T-helper 2 cell (primary cell): ENCODE data around the gene SRGAP3.

ENCODE experiments used
- DNase-seq, 5 experiments: peaks; one replicate each; pipeline versions ENCODE4 v3.0.0 to v3.0.0-alpha.2; 2012 to 2022

SRGAP3 gene

GRCh38 chr3:9198899-9199335 is 50.5 kb downstream of the SRGAP3 start:
- DNase-seq, result no peak

- no peak for DNase-seq
Observed at GRCh38 chr3:9198261-9198660, 51.2 kb downstream of the SRGAP3 start.

- no peak for DNase-seq
Observed at GRCh38 chr3:9196020-9196419, 53.4 kb downstream of the SRGAP3 start.

- DNase-seq, result no peak
Observed at GRCh38 chr3:9195390-9195789, 54.1 kb downstream of the SRGAP3 start.

- DNase-seq, result no peak
Observed at GRCh38 chr3:9194509-9195184, 54.8 kb downstream of the SRGAP3 start.

DNA sequence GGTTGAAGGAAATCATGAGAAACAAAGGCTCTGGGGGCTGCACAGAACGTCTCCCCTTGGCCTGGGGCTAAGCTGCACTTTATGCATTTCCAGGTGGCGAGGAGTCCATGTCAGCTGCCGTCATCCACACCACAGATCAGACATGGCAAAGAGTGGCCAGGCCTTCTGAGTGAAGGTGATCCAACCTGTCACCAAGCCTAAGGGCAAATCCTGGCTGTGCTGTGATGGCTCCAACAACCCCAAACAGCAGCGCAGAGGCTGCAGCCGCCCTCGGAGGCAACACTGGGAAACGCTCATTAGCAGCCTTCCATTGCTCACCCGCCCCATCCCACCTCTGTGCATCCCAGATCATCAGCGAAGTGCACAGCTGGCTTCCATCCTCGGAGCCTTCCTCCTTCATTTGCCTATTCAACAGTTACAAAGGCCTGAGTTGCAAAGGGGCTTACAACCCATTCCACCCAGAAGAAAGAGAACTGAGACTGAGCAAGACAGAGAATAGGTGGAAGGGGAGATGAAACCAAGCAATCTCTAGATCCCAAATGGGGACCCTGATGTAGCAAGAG is 55.7 kb downstream of the SRGAP3 start:
- DNase-seq, result no peak

DNA sequence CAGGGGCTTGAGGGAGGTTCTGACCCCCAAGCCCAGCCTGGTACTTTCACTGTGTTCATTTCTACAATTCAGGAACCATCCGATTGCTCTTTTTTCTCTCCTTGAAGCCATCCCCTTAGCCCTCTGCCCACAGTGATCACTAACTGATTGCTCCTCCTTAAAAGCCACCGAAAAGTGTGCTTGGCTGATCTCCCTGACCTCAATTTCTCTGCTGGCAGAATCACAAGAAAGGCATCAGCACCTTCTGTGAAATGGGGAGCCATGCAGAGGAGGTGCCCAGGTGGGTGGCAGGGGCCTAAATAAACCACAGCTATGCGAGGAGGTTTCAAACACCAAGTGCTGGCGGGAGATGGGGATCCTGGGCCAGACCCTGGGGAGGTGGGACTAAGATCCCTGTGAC is 56.2 kb downstream of the SRGAP3 start:
- no peak for DNase-seq

- DNase-seq, result no peak
Observed at GRCh38 chr3:9192248-9193025, 57.0 kb downstream of the SRGAP3 start.

- no peak for DNase-seq
Observed at GRCh38 chr3:9190276-9190675, 59.2 kb downstream of the SRGAP3 start.

DNA sequence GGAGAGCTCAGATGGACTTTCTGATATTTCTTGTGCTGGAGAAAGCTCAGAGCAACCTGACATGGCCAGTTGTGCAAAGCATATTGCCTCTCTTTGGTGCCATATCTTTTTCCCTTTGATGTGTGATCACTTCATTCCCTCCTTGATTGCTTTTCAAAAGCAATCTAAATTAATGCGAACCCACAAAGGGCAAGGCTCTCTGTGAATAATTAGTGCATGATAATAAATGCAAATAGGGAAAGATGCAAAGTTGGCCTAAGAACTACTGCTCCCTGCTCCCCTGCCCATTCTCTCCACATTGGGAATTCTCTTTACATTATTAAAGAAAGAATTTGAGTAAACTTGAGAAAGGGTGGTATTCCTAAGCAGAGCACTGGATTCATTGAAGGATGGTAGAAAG is 60.9 kb downstream of the SRGAP3 start:
- DNase-seq, result no peak

DNA sequence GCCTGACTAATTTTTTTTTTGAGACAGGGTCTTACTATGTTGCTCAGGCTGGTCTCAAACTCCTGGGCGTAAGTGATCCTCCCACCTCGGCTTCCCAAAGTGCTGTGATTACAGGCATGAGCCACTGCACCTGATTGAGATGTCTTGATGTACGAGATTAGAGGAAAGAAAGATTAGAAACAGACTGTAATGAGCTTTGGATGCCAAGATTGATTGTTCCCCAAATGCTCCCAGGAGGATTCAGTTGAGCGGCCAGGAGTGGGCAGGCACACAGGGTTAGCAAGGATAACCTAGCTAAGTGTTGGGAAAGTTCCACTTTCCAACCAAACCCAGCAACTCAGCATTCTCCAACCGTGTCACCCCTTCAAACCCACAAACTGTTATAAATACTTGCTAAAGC is 63.7 kb downstream of the SRGAP3 start:
- no peak for DNase-seq

- DNase-seq, result no peak
Observed at GRCh38 chr3:9185046-9185445, 64.4 kb downstream of the SRGAP3 start.

DNA sequence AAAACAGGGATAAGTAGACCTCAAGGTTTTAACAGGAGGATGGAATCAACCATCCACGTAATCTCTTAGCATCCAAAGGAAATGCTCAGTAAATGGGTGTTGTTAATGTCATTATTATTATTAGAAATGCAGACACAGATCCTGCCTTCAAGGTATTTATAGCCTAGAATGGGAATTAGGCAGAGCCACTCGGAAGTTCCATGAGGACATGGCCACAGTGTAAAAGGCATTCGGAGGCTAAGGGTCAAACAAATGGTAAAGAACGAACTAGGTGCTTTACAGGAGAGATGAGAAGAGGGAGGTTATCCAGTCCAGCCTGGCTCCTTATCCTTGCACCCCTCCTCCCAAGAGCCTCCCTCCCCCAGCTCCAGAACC is 65.0 kb downstream of the SRGAP3 start:
- no peak for DNase-seq

DNA sequence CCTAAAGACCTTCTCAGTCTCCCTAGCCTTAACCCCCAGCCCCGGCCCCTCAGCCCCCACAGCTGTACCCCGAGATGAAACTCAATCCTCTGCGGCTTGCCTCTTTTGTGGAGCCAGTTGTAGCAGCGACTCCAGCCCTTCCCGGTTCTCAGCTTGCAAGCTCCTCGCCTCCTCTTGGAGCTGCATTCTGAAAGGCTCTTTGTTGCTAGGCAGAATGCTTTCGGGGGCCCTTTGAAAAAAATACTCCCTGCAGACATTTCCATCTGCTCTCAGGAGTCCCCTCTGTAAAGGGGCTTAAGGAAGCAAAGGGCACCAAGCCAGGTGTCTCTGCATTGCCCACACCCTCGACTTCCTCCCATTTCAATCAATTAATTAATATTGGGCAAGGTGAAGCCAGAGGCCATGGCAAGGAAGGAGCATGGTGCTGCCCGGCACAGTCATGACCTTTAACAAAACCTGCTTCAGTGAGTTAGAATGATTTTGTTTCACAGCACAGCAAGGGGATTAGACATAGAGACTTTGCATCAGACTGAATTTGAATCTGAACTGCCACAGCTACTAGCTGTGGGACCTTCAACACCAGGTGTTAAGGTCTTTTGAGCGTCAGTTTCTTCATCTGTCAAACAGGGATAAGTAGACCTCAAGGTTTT is 65.5 kb downstream of the SRGAP3 start:
- no peak for DNase-seq

DNA sequence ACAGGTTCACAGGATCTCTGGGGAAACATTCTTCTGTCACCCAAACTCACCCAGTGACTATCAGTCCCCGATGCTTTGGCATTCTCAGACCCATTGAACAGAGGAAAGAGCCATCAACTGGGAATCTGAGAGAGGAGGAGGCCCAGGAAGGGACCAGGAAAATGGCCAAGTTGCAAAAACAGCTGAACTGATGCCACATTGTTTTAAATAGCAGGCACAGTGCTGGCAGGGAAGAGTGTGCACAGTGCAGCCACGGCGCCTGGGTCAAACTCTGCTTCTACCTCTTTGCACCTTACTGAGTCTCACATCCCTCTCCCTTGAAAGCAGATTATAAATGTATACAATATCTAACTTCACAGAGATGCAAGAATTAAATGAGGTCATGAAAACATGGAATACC is 66.4 kb downstream of the SRGAP3 start:
- no peak for DNase-seq

DNA sequence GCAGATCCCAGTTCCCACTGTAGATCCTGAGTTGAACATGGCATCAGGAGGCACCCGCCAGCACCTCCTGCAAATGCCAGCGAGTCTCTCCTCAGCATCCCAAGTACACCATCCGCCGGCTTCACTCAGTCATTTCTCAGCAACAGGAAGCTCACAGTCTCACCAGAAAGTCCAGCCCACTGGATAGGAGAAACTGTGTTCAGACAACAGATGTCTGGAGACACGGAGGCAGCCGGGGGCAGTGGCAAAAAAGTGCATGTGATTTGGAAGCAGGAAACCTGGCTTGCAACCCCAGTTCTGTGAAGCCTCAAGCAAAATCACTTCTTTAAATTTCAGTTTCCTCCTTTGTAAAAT is 68.7 kb downstream of the SRGAP3 start:
- peak in 1 of 5 experiments; percentile 24 for DNase-seq

DNA sequence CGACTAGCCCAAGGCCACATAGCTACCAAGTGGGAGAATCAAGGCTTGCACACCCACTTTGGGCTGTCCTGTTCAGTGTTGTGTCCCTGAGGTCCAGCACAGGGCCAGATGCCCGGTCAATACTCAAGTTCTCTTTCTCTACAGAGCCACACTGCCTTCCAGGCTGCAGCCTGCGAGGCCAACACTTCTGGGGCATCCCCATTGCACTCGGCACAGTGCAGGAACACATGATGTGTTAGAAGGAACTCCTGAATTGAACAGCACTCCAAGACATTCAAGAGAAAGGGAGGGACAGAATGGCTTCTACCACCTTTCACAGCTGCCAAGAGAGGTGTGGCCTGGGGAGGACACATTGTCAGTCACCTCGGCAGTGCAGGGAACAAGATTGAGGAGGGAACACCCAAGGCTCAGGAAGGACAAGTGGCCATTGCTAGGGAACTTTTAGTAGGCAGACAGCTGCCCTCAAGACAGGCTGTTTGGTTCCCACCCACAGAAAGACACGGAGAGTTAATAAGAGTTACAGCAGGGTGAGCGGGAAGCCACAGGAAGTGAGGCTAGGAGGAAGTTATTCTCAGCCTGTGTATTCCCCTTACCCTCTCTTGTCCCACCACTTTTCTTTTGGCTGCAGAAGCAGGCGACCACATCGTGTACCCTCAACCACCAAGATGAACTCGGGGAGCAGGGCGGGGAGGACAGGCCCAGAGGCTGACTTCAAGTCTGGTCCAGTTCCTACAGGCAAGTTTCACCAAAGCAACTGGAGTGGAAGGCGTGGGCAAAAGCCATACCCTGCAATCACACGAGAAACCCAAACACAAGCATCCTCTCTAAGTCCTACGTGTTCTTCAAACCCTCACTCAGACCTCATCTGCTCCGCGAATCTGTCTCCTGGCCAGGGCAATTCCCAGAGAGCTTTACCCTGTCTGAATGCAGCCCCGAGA is 69.4 kb downstream of the SRGAP3 start:
- DNase-seq, result peak in 1 of 5 experiments; percentile 47

DNA sequence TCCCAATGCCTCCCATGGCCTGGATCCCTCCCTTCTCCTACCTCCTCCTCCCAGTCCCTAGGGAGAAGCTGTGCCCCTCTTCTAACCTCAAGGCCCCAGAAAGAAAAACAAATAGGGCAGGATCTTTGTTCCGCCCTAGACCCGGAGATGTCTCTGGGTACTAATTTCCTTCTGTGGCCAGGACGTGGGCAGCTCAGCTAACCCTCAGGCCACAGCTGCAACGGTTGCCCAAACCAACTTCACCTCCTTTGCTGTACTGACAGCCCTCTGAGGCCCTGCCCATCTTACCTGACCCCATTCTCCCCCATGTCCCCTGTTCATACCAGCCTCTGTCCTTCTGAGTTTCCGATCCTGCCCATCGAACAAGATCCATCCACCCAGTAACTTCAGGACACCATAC is 70.7 kb downstream of the SRGAP3 start:
- peak in 1 of 5 experiments; percentile 62 for DNase-seq

DNA sequence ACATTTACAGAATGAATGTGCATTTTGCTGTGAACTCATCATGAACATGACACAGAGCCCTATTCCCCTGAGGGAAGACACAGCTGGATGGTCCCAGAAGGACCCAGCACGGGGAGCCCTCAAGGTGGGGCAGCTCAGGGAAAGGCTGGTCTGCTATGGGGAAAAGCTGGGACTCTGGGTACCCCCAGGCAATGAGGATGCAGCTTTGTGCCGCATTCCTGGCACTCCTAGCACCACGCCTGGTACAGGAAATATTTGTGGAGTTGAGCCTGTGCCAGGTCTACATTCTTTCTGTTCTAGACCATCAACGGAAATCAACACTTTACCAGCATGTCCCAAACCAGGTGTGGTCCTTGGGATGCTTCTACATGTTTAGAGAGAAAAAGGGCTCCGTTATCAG is 74.0 kb downstream of the SRGAP3 start:
- DNase-seq, result no peak

DNA sequence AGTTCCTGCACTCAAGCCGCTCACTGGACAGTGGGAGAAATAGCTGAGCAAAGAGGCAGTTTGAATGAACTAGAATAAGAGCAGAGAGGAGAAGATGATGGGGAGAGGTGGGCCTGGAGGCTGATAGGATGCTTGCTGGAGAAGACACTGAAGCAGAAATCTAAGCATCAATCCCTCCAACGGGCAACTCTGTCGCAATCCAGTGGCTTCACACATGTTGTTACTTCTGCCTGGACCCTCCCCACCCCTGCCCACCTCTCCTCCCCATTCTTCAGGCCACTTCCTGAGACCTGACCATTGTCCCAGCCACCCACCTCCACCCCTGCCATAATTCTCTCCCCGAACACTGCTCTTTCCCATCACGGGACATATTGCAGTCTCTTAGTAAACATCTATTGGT is 76.0 kb downstream of the SRGAP3 start:
- DNase-seq, result no peak

DNA sequence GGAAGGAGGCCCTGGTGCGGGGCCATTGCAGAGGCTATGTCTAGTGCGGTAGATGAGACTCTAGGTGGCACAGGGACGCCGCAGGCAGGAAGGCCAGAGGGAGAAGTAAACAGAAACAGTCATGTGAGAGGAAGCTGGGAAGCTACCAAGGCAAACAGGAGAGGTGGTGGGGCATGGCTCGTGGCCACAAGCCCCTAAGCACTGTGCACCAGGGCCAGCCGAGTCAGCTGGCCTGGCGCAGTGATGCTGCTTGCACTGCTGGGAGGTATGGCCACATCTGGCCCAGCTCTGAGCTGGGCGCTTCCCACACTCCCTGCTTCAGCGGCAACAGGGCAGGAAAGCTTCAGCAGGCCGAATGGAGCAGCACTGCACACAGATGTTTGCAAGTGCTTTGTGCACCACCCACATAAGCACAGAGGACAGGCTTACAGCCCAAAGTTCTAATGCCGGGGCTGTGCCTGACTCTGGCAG is 76.6 kb downstream of the SRGAP3 start:
- DNase-seq, result no peak

DNA sequence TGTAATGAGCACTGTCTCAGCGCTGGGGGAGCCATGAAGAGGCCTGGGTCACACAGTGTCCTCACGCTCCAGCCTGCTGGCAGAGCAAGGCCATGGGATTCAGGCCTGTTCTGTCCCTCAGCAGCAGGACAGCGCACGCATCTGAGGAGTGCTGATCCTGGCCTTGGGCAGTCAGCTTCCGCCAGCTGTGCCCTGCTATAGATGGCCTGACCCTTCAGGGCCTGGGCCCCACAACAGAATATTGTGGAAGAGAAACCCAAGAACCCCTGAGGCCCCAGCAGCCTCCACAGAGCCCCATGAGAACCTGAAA is 78.6 kb downstream of the SRGAP3 start:
- no peak for DNase-seq
